HG02763 (cell line): ENCODE measurements around the gene SMYD5.

Experiments
- ATAC-seq: cut with Tn5 transposase; IDR thresholded peaks from one replicate; pipeline ENCODE4 v1.9.1; 2021; ENCODE audit warnings: mild to moderate bottlenecking, moderate library complexity; ENCODE audit not compliant: unreplicated experiment

Gene SMYD5

DNA sequence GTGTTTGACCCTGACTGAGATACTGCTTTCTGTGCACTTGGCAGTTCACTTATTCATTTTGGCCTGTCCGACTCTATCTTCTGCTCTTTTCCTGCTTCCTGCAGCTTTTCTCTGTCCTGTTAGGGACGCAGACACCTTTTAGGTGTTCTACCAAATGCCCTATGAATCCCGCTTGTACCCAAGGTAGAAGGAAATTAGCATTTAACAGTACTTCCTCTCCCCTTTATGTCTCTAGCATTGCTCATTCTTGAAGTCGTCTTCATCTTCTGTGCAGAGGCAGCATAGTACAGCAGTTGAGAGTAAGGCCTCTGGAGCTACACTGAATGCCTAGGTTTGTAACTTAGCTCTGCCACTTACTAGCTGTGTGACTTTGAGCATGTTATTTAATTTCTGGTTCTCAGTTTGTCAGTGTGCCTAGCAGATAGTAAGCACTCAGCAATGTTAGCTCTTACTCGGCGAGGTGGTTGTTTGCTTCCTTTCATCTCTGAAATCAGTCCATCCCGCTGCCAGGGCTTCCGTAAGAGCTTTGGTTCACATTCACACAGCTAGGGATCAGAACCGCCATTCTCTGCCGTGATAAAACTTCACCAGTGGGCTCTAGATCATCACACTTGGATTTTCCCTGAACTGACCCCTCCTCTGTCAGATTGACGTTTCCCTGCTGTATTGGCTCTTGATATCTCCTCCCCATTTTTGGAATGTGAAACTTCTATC lies 21.4 kb downstream of the SMYD5 start:
- no peak for ATAC-seq

DNA sequence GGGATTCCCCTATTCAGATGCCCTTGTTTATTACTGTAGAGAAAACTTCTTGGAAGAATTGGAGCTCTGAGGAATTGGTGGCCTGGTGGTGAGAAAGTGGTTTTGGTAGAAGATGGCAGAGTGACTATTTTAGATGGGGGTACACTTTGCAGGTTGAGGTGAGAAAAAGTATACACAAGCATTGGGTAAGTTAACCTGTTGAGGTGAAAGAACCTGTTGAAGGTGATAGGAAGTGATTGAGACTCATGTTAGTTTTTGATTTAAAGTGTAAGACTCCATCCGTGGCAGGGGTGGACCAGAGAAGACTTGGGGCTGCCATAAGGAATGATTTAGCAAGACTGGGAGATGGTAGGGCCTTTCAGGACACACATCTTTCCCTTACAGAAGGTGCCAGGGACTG lies 23.1 kb downstream of the SMYD5 start:
- no peak for ATAC-seq

DNA sequence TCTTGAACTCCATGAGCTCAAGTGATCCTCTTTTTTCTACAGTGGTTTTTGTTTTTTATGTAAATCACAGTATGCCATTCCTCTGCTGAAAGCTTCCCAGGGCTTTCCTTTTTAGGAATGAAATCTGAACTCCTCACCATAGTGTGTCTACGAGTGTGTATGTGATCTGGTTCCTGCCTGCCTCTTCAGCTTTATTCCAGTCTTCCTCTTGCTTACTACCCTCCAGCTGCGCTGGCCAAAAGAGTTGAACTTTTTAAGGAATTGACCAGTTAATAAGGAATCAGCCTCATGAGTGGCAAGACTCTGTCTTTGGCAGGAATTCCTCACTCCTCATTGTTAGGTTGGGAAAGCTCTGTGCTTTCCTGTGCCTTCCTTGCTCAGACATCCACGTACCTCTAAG lies 24.1 kb downstream of the SMYD5 start:
- no peak for ATAC-seq

DNA sequence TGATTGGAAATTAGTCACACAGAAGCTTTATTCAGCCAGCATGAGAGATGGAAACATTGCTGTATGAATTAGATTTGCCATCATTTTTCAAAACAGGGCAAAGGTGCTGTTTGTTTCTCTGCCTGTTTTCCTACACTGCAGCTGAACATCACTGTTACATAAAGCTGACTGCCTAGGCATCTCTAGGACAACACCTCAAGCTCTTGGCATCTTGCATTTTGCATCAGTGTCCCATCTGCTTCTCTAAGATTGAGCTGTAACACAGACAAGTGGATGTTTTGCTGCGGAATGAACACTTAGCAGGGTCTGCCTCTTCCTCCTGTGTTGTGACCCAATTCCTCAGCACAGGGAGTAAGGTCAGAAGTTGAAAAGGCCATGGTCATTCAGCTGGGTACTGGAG lies 24.9 kb downstream of the SMYD5 start:
- no peak for ATAC-seq

DNA sequence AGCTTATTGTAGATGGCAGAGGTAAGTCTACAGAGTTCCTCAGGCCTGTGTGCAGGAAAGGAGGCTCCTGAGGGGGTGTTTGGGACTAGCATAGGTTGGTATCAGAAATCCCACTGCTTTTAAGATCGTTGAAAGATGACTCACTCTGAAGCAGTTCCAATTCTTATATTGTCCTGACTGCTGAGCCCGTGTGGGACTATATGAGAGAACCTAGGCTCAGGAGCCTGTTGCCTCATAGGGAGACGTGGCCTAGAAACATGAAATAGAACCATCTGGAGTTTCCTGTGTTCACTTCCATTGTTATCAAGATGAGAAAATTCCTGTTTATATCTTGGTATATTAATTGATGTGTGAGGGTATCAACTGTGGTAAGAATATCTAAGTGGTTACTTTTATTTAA lies 25.7 kb downstream of the SMYD5 start:
- ATAC-seq, result no peak

DNA sequence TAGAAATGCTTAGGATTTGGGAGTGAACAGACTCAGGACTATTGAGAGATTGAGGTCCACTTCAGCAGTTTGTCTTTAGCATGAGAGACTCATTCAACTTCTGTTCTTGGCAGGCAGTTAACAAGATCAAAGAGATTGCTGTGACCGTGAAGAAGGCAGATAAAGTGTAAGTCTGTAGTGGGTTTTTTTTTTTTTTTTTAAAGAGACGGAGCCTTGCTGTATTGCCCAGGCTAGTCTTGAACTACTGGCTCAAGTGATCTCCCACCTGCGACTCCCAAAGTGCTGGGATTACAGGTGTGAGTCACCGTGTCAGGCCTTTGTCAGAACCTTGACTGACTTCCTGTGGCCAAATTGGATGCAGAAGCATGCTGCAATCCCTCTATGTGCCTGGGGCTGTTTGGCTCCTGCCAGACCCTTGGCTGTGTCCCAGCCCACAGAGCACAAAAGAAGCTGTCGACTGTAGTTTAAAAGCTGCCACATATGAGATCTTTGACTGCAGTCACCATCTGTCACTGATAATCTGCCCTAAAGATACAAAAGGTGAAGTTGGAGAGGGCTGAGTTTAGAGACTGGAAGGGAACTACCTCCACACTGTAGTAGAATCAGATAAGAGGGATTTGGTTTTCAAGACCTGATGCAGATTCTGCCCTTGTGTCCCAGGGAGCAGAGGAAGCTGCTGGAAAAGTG lies 30.0 kb downstream of the SMYD5 start:
- ATAC-seq, result no peak

DNA sequence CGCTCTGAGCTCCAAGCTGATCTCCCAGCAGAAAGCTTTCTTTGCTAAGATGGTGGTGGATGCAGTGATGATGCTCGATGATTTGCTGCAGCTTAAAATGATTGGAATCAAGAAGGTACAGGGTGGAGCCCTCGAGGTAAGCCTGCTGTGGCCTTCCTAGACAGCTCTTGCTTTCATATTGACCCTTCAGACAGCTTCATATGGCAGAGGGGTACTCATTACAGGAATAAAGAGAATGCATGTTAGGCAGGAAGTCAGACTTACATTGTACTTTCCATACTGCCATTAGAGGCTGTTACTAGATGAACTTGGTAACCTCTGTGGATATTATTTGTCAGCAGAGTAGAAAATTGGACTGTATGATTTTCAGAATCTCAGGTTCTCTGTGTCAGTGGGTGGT lies 30.5 kb downstream of the SMYD5 start:
- ATAC-seq, result no peak

DNA sequence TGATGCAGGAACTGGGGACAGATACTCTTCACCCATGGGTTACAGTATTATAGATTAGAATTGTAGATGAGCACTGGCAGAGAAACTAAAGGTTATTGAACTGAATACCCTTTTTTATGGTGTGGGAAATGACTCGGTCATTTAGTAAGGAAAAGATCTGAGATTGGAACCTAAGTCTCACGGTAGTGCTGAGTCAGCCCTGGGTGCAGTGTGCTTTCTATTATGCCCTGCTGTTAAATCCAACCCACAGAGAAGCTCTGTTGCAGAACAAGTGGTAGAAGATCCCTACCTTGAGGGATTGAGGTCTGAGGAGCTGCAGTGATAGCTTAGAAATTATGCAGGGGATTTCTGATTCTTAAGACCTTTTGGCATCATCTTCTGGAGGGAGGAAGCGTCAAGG lies 32.8 kb downstream of the SMYD5 start:
- no peak for ATAC-seq

DNA sequence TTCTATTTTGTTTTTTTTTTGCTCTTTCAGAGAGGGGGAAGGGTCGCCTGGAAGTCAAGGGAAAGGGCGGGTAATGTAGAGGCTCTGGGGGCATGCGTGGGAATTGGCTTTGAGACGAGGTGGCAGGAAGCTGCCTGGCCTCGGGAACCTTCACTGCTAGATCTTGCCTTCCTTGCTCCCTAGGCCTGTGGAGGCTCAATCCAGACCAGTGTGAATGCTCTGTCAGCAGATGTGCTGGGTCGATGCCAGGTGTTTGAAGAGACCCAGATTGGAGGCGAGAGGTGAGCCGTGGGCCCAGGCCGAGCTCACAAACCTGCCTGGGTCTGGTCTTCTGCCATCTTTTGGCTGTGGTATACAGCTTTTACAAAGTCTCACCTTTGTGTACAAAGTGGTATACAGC lies 35.6 kb downstream of the SMYD5 start:
- no peak for ATAC-seq

DNA sequence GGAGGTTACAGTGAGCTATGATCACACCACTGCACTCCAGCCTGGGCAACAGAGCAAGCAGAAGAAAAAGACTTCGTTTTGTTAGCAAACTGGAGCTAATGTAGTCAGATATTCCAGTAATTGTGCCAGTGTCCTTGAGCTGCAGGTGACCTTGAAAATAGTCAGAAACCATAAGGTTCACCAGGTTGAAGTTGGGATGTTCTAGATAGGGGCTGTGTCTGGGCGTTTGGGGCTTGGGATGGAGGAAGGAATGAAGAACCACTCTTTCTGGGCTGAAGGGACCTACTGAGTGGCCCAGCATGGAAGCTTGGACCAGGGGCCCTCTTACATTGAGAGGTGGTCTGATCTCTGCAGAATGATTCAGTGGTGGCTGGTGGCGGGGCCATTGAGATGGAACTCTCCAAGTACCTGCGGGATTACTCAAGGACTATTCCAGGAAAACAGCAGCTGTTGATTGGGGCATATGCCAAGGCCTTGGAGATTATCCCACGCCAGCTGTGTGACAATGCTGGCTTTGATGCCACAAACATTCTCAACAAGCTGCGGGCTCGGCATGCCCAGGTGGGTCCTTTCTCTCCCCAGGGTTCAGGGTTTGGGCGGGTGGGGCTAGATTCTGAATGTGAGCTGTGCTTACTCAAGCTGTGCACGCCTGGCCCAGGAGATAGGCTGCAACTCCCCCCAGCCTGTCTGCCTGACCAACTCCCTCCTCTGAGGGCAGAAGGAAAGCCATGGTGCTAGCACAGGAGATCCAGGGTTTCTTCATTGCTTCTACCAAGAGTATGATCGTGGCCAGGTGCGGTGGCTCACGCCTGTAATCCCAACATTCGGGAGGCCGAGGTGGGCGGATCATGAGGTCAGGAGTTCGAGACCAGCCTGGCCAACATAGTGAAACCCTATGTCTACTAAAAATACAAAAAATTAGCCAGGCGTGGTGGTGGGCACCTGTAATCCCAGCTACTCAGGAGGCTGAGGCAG lies 37.1 kb downstream of the SMYD5 start:
- ATAC-seq, result no peak

DNA sequence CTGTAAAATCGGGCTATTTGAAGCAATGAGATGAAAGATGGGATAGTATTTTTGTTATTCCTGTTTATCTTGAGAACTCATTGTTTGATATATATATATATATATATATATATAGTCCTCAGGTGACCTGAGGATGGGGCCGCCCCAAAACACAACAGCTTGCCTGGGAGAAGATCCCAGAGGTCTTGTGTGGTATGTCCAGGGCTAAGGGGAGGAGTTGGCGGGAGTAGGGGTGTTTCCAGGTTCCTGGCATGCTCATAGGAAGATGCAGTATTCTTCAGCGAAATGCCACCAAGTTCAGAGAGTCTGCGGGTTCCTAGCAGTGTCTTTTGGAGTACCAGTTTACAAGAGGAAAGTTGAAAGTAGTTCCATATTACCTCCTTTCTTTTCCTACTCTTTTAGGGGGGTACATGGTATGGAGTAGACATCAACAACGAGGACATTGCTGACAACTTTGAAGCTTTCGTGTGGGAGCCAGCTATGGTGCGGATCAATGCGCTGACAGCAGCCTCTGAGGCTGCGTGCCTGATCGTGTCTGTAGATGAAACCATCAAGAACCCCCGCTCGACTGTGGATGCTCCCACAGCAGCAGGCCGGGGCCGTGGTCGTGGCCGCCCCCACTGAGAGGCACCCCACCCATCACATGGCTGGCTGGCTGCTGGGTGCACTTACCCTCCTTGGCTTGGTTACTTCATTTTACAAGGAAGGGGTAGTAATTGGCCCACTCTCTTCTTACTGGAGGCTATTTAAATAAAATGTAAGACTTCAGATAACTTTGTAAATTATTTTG lies 38.4 kb downstream of the SMYD5 start:
- ATAC-seq, result no peak

DNA sequence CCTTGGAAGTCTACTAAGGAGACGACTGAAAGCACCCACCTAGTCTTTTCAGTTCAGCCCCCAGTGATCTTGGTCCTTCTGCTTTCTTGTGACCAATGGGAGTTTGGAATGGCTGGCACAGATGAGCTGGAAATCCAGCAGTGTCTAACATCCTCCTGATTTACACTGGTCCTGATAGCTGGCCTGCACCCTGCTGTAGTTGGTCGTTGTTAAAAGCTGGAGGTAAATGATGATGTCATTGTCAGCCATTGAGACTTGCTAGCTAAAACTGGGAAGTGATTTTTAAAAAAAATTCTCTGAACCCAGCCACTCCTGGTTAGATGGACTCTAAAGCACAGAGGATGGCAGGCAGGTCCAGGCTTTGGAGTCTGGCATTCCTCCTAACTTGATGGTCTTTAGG lies 39.4 kb downstream of the SMYD5 start:
- ATAC-seq, result no peak

DNA sequence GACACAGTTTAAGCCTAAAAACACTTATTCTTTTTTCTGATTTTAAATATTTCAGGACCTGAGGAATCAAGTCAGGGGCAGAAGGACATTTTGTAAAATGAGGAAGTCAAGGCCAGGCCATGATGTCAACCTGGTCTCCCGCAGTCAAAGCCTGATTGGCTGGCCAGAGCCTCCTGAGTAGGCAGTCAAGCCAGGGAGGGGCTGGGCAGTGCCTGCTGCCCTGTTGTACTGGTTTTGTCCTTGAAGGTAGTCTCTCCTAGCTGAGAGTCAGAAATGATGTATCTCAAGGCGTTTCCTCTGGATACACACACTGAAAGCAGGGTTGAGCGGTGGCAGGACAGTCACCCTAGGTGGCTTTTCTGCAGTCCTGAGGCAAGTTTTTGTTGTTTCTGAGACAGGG lies 39.9 kb downstream of the SMYD5 start:
- no peak for ATAC-seq

DNA sequence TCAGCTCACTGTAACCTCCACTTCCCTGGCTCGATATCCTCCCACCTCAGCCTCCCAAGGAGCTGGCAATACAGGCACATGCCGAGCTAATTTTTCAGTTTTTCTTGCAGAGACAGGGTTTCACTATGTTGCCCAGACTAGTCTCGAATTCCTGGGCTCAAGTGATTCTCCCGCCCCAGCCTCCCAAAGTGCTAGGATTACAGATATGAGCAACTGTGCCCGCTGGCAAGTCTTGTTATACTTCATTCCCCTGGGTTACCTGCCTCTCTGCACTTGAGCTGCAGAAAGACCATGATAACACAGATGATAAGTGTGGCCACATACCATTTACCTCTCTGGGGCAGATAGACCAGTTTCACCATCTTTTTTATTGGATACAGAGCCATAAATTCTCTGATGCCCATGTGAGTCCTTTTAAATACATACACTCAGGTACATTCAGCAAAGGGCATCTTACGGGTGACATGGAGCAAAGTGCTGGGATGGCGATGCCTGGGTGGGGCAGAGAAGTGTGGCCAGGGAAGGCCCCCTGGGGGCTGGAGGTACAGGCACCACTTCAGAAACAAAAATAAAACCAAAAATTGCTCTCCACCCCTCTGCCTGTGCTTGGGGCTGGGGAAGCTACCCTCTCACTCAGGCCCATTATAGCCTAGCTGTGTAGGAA lies 40.4 kb downstream of the SMYD5 start:
- no peak for ATAC-seq

DNA sequence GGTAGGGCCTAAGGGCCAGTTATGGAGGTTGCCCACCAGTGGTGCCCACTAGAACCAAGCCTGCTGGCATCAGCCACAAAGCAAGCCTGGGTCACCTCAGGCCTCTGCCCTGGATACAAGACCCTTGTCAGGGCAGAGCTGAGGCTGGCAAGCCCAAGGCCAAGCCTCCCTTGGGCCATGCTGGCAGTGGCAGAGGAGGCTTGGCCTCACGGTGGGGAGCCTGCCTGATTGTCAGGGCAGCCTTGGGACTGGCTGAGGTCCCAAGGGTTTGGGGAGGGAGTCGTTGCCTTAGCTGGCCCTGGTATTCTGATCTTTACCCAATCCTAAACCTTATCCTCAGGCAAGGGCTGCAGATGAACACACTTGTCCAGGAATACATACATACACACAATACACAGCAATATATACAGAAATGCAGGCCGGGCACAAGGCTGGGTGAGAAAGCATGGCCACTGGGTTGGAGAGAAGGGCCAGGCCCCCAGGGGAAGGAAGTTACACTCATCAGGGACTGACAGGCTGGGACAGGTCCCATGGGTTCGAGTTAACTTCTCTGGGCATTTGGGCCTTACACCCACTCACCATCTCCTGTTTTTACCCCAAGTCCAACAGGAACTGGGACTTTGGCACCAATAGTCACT lies 41.1 kb downstream of the SMYD5 start:
- ATAC-seq, result no peak

DNA sequence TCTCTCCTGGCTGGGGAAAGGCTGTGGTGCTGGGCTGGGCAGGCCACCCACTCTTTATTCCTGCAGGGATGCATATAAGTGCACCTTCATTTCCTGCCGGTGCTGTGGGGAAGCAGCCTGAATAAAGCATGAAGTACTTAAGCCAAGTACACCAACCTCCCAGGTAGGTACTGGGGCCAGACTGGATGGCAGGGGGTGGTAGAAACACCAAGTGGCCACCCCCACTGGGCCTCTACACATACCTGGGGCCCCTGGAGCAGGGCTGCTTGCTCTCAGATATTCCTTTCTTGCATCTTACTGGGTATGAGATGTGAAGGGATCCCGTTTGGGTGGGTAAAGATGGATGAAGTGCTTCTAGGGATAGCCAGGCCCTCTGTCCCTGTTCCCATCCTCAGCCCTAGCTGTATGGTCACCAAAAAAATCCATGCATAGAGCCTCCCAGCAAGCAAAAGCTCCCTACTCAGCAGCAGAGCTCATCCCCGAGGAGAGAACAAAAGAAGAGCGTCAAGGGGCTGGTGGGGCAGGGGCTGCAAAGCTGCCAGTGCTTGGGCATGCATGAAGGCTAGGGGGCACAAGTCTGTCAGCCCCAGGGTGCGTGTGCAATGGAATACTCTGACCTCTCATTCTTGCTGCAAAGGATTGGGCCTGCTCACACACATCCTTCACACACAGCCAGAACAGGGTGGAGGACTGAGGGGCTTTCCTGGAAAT lies 42.0 kb downstream of the SMYD5 start:
- no peak for ATAC-seq

DNA sequence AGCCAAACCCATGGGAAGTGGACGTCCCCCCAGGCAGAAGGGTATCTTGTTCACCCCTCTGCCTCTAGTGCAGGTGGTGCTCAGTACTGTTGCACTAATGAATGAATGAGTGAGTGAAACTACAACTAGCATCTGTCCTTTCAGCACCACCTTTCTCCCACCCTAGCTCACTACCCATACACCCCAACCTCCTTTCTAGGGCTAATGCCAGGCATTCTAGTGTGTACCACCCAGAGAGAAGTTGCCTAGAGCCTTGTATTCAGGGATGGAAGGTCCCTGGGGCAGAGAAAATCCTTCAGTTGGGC lies 42.5 kb downstream of the SMYD5 start:
- no peak for ATAC-seq

DNA sequence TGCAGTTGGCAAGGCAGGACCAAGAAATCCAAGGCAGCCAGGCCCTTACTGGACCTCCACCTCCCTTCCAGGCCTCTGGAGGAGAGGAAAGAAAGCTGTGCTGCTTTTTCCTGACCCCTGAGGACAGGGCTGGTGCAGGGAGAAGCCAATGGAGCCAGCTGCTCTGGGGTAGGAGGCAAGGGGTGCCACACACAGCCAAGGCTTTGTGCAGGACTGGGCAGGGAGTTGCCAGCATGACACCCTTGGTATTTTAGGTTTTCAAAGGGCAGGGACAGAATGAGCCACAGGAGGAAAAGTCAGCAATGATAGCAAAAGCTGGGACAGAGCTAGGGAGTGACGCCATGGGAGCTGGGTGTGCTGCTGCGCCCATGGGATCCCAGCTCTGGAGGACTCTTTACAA lies 43.0 kb downstream of the SMYD5 start:
- no peak for ATAC-seq

DNA sequence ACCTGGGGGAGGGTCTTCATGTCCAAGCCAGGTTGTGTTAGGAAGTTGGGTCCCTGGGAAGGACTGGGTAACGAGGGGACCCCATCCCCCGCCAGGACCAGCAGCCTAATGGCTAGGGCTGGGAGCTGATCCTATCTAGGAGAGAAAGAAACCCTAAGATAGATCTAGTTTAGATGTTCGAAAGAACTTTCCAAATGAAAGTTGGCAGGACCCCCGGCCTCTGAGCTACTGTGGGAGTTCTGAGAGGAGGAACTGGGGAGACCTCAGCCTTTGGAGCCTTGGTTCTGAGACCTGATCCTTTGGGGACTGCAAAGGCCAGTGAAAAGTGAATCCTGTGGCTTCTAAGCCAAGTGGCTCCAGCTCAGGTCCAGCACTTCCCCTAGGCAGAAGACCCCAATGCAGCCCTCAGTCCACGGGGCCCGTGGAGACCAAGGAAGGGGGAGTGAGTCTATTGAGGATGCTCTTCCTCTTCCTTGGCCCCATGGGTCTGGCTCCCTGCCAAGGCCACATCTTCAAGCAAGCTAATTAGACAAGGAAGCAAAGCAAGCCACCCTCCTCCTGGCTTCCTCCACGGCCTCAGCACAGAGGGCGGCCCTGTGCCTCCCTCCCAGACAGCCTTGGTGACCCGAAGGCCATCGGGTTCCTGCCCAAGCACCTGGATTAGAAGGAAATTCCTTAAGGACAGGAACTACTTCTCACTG lies 43.5 kb downstream of the SMYD5 start:
- ATAC-seq, result no peak
